HK-2 (cell line): Measurements from ENCODE around the gene TNS4.

Source experiments
- DNase-seq: peaks from one replicate; pipeline ENCODE4 v3.0.0-alpha.2; 2018; ENCODE audit not compliant: unreplicated experiment

TNS4 gene

DNA sequence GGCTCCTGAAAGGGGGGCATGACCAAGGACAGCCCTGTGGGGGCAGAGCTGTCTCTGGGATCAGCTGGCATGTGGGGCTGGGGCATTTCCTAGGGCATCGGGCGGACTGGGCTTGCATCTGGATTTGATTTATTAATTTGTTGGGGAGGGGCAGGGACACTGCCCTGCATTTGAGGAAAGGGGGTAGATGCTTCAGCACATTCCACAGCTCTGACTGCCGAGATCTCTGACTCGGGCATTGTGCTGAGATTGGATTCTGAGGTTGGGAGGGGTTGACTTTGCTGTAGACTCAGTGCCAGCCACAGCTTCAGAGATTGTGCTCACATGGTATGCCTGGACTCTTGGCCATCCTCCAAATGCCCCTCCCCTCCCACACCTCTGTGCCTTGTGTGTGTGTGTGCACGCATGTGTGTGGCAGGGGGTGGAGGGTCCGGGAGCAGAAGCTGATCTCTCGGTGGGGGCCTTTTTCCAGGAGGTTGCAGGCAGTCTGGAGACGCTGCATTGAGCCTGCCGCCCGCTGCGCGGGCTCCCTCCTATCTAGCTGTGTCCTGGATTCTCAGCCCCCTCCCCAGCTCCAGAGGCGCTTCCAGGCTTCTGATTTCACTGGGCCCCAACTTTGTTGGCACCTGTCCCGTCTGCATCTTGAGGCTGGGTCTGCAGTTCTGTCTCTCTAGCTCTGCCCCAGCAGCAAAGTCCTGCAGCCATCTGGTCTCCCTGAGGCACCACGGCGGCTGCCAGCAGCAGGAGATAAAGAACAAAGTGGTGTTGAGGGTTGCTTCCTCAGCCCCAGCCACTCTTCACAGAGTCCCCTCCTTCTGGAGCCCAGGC is 43.2 kb downstream of the TNS4 start:
- no peak for DNase-seq

DNA sequence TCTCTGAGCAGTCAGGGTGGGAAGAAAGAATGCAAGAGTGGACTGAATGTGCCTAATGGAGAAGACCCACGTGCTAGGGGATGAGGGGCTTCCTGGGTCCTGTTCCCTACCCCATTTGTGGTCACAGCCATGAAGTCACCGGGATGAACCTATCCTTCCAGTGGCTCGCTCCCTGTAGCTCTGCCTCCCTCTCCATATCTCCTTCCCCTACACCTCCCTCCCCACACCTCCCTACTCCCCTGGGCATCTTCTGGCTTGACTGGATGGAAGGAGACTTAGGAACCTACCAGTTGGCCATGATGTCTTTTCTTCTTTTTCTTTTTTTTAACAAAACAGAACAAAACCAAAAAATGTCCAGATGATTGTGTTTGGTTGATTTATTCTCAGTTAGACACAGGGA is 44.1 kb downstream of the TNS4 start:
- DNase-seq, result no peak

DNA sequence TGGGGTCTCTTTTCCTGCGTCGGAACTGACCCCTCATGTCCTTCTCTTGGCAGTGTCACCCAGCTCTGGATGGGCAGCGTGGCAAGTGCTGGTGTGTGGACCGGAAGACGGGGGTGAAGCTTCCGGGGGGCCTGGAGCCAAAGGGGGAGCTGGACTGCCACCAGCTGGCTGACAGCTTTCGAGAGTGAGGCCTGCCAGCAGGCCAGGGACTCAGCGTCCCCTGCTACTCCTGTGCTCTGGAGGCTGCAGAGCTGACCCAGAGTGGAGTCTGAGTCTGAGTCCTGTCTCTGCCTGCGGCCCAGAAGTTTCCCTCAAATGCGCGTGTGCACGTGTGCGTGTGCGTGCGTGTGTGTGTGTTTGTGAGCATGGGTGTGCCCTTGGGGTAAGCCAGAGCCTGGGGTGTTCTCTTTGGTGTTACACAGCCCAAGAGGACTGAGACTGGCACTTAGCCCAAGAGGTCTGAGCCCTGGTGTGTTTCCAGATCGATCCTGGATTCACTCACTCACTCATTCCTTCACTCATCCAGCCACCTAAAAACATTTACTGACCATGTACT is 44.9 kb downstream of the TNS4 start:
- no peak for DNase-seq

DNA sequence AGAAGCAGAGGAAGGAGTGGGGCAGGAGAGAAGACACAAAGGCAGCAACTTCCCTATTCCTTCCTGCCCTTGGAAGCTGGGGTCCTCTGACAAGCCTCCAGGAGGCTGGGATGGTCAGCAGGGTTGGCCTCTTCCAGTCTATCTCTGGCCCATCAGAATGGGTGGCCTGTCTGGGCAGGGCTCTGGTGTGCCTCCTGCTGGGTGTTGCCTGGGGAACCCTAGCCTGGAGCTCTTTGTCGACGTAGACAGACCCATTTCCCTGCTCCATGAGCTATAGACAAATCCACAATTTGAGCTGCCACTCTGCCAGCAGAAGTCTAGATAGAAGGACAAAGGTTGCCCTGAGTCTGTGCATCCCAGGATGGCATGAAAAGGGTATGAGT is 46.8 kb downstream of the TNS4 start:
- DNase-seq, result no peak

DNA sequence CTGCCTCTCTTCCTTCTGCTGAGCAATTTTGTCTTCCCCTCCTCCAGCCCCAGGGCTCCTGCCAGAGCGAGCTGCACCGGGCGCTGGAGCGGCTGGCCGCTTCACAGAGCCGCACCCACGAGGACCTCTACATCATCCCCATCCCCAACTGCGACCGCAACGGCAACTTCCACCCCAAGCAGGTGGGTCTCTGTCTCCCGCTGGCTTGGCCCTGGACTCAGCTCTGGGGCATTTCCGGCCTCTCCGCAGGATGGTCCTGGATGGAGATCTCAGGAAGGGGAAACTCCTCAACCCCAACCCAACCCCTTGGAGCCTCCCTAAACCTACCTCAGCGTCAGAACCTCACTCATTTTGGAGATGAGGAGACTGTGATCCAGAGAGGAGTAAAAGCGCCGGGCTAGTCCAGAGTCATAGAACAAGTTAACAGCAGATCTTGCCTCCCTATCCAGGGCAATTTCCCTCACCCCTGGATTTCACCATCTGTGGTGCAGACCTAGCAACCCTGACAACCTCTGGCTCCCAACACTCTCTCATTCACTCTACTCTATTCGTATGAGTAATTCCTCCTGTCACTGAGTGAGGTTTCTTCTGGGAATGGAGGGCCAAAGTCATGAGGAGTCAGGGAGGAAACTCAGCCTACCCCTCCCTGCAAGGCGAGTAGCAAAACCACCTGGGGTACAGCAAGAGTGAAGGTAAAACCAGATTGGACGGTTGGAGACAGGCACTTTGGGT is 47.4 kb downstream of the TNS4 start:
- no peak for DNase-seq

DNA sequence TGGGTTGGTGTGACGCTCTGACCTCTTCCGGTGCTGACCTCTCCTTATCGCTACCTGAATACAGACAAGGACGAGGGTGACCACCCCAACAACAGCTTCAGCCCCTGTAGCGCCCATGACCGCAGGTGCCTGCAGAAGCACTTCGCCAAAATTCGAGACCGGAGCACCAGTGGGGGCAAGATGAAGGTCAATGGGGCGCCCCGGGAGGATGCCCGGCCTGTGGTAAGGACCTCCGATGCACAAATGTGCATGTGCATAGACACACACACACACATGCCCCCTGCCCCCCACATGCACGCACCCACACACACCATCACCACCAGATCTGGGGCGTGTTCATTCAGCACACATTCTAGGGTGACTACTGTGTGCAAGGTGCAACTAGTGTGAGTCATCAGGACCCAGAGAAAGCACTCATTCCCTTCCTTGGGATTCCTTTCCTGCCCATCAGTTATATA is 48.5 kb downstream of the TNS4 start:
- no peak for DNase-seq

DNA sequence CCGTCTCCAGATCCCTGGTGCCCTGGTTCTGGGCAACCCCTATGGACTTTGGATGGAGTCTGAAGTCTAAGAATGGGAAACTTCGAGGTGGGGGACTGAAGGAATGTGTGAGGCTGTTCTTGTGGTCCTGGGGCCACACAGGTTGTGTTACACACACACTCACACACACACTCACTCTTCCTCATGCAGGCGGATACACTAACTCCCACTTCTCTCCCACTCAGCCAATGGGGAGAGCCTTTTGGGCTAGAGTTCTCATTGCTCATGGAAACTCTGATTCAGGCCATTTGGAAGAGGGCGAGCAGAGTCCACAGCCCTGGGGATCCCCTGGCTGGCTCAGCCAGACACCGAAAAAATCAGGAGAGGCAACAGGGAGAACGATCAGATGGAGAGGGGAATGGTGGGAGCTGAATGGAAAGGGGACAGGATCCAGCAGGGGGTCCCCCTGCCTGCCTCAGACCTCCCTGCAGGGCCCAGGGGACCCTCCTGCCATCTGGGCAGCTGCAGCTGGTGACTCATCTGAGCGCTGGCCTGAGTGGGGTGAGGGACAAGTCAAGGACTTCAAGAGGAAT is 49.1 kb downstream of the TNS4 start:
- DNase-seq, result no peak

DNA sequence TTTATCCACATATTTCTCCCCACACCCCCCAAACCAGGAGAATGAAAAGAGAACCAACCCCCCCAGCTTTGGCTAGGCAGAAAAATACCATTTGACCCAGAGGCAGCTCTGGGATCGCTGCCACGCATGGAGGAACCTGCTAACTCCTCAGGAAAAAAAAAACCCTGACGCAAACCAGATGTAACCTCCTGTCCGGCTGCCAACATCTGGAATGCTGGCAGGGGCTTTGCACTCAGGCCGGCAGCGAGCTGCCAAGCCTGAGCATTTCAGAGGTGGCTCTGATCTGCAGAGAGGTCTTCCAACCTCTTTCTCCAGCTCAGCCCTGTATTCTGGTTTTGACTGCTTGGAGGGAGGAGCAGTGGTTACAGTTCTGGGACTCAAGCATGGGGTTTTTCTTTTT is 50.0 kb downstream of the TNS4 start:
- DNase-seq, result no peak

DNA sequence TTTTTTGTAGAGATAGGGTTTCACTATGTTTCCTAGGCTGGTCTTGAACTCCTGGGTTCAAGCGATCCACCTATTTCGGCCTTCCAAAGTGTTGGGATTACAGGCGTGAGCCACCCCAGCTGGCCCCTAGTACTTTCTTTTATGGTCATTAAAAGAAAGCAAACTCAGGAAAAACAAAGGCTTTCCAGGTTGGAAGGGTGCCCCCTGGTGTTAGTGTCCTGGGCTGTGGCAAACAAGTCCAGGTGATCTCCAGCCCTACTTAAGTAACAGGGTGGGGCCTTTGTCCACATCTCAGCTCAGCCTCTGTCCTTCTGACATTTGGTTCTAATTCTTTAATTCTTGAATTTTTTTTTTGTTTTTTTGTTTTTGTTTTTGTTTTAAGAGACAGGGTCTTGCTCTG is 51.2 kb downstream of the TNS4 start:
- DNase-seq, result no peak

DNA sequence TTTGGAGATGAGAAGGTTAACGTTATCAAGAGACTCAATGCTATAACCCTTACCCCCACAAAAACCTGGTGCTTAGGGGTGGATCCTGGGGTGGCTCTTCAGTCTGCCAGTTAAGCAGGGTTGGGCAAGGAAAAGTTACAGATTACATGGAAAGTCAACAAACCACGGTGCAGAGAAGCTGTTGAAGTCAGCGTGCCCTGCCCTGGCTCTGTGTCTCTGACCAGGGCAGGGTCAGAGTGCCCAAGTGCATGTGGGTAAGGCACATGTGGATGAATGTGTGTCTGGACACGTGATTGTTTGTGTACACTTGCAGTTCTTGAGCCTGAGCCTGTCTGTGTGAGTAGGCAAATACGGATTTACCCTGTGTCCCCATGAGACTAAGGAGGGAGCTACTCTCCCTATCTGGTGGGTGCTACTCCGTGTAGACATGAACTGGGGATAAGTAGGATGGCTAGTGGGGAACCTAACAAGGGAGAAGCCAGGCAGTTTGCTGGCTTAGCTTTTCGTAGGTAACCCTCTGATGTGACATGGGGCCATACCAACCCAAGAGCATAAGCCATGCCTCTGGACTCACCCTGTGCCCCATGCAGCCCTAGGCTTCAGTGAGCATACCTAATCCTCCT is 52.7 kb downstream of the TNS4 start:
- DNase-seq, result no peak

DNA sequence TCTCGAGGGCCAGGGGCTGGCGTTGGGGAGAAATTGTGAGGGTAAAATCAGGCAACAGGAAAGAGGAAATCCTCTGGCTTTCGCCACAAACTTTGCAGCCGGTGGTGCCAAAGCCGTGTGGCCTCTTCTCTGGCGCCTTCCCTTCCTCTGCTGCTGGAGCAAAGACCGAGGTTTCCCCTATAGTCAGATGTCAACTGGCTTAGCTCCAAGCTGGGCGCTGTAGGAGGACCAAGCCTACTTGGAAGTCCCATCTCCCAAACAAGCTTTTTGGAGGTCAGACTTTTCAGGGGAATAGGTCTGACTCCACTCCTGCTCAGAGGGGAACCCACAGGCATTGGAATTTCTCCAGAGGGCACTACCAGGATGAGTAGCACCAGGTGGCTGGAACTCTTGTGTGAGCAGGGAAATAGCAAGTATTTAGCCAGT is 53.2 kb downstream of the TNS4 start:
- DNase-seq, result no peak

DNA sequence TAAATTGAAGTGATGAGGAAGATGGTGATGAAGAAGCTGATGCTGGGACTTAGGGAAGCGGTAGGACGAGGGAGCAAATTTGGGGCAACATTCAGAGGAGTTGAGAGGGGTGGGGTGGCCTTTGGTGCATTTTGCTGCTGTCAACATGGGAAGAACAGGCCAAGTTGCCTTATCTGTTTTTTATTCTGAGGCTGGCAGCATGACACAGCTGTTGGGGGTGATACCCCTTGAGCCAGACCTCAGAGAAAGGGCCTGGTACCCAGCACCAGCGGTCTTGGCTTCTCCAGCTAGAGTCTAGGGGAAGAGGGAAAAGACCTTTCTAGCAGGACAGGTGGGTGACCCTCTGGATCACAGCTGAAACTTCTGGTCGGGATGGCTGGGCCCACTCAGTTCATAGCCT is 53.6 kb downstream of the TNS4 start:
- no peak for DNase-seq

DNA sequence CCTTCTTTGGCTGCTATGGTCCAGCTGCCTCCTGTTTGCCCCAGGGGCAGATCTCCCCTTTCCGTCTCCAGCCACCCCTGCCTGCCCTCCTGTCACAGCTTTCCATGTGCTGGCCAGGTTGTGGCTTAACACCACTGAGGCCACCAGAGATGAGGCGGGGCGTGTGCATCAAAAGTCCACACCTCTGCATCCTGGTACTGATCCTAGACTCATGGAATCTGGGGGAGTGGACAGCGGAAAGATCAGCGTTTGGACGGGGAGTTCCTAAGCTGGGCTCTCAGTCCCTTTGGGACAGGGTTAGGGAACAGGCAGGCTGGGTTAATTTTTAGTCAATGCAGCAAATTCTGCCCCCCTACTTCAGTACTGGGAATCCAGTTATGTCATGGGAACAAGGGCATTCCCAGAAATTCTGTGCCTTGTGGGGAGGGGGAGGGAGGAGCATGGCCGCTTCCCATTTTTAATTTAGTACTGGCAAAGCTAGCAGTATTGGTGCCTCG is 54.2 kb downstream of the TNS4 start:
- DNase-seq, result no peak

DNA sequence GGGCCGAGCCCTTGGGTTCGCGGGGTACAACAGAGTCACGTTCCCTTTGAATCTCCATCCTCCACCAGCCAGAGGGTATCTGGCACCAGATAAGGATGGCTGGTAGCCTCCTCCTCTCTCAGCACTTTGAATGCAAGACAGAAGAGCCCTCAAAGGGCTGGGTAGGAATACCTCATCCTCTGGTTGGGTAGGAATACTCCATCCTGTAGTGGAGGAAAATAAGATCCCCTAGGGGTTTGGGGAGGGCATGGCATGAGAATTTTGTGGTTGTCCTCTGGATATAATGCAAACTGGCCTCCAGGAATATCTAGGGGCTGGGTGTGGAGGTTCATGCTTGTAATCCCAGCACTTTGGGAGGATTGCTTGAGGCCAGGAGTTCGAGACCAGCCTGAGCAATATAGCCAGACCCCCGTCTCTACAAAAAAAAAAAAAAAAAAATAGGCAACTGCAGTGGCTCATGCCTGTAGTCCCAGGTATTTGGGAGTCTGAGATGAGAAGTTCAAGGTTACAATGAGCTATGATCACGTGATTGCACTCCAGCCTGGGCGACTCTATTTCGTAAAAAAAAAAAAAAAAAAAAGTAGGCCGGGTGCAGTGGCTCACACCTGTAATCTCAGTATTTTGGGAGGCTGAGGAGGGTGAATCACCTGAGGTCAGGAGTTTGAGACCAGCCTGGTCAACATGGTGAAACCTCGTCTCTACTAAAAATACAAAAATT is 55.5 kb downstream of the TNS4 start:
- DNase-seq, result no peak

DNA sequence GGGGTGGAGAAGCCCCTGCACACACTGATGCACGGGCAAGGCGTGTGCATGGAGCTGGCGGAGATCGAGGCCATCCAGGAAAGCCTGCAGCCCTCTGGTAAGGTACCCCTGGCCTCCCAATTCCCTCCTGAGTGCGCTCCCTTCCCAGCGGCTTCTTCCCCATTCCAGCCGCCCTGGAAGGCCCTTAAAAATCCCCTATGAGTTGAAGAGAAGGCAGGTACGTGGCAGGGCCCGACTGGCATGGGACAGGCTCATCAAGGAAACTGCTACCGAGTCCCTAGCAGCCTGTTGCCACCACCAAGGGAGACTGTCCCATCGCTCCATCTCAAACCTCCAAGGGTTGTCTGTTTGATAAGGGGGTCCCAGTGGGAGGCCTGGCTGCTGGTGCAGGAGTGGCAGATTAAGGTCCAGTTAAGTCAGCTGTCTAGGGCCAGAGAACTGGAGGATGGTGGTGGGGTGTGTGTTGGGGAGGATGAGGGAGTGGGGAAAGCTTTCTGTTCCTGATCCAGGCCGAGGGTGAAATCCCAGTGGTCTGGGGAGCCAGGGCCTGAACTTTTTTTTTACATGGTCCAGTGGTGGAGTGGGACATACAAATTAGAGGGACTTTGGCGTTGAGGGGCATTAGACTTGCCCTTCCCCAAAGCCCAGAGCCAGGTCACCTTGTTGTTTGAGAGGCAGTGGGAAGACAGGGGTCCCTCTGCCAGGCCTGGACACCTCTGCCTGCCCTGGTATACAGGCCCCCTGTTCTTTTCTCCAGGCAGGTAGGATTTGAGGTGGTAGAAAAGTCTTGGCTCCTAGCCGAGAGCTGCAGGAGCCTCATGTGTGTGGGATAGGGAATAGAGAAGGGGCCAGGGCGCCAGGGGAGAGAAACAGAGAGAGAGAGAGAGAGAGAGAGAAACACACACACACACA is 57.2 kb downstream of the TNS4 start:
- no peak for DNase-seq

DNA sequence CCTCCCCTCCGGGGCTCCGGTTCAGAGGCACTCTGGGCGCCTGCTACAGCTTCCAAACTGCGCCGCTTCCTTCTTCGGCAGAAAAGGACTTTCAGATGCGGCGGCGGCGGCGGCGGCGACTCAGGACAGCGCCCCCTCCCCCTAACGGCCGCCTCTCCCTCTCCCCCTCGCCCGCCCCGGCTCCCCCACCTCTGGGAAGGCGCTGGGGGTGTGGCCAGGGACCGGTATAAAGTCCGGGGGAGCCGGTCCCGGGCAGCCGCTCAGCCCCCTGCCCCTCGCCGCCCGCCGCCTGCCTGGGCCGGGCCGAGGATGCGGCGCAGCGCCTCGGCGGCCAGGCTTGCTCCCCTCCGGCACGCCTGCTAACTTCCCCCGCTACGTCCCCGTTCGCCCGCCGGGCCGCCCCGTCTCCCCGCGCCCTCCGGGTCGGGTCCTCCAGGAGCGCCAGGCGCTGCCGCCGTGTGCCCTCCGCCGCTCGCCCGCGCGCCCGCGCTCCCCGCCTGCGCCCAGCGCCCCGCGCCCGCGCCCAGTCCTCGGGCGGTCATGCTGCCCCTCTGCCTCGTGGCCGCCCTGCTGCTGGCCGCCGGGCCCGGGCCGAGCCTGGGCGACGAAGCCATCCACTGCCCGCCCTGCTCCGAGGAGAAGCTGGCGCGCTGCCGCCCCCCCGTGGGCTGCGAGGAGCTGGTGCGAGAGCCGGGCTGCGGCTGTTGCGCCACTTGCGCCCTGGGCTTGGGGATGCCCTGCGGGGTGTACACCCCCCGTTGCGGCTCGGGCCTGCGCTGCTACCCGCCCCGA is 58.0 kb downstream of the TNS4 start, which contains the start of gene IGFBP4:
IGFBP4 (plus strand) TSS at position 255 of the 792 bp plus-strand sequence; CDS start at position 541, 286 bp downstream.
- peak; percentile 69 for DNase-seq

DNA sequence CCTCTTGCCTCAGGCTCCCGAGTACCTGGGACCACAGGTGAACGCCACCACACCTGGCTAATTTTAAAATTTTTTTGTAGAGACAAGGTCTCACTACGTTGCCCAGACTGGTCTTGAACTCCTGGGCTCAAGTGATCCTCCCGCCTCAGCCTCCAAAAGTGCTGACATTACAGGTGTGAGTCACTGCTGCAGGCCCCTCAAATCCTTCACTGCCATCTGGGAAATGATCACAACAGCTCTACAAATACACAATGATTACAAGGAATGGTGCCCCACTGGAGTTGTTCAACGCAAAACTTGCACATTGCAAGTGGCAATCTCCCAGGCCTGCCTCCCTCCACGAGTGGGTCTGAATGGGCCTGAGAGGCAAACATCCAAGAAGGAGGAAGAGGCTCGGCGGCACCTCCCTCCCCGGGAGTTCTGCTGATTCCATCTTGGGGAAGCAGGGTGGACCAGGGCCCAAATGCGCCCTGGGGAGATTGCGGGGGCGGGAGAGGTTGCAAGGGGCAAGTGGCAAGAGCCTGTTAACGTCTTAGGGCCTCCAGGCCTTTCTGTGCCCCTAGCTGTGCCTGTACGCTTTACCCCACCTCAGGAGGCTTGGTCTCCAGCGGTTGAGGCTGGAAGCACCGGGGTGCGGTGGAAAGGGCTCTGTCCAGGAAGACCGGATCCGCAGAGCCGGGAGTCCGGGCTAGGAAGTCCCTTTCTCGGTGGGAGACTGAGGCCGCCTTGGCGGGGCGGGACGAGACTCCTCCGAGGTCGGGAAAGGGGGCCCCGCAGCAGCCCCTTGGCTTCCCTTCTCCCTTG is 58.8 kb downstream of the TNS4 start:
- no peak for DNase-seq

DNA sequence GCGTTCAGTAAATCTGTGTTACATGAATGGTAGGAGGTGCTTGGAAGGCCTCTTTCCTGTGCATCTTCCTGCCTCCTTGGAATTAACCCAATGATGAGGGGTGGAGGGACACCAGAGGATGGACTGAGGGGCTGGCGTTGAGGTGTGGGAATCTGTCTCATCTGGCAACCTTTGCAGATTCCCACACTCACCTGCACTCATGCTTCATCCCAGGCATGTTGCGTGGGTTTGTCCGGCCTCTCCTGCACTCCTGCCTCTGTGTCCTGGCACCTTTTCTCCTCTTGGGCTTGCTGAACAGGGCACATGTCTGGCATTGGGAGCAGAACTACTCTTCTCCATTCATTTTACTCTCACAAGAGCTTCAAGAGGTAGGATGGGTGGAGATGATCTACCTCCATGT is 61.3 kb downstream of the TNS4 start:
- DNase-seq, result no peak
